ENCODE results near the gene SRD5A3.

SRD5A3 gene

GRCh38 chr4:55410431-55410830 lies 64.4 kb downstream of the SRD5A3 start:
- no peak for DNase-seq

GRCh38 chr4:55411621-55412020 lies 65.6 kb downstream of the SRD5A3 start:
- no peak for DNase-seq

- DNase-seq = no peak
These were observed 70.1 kb downstream of the SRD5A3 start for GRCh38 chr4:55416176-55416575.
